K562 (cell line): ENCODE results near the gene SYMPK. TPM values are rescaled to one million over a fixed set of nuclear protein-coding genes. Genes with fewer than 3 reads are reported as not detected.

ENCODE experiments used
- ARNT ChIP-seq, 2 experiments: fragments of 450-650 bp; IDR thresholded peaks; 2 replicates each; pipeline ENCODE4 v1.6.1; 2016; ENCODE audit warnings: mild to moderate bottlenecking in 1 of 2
- BRD4 ChIP-seq: fragments of 200-600 bp; sonication (generic); IDR thresholded peaks from 2 replicates; pipeline ENCODE4 v1.6.1; 2017; ENCODE audit warnings: inconsistent platforms
- CUX1 ChIP-seq: fragments of 200-800 bp; sonication (Bioruptor generic); IDR thresholded peaks from 2 replicates; pipeline ENCODE4 v1.6.1; 2016; ENCODE audit warnings: missing genetic modification characterization, missing compliant biosample characterization
- HDAC1 ChIP-seq, 2 experiments: fragments of 450-650 bp; IDR thresholded peaks; 2 replicates each; pipeline ENCODE4 v1.6.1; 2016 to 2017; ENCODE audit warnings: inconsistent platforms in 1 of 2, mild to moderate bottlenecking in 1 of 2, moderate library complexity in 1 of 2
- KDM4B ChIP-seq, 2 experiments: fragments of 450-650 bp in 1 of 2; sonication (generic) in 1 of 2; IDR thresholded peaks; 2 replicates each; pipeline ENCODE4 v1.6.1; 2016 to 2017; ENCODE audit warnings: borderline replicate concordance in 2 of 2, antibody characterized with exemption in 1 of 2, low read depth in 1 of 2, mild to moderate bottlenecking in 1 of 2
- KLF16 ChIP-seq: IDR thresholded peaks from 2 replicates; pipeline ENCODE4 v1.6.1; 2016; ENCODE audit warnings: antibody characterized with exemption
- MEF2A ChIP-seq: IDR thresholded peaks from 2 replicates; pipeline ENCODE4 v1.6.1; 2011; ENCODE audit warnings: low read depth, mild to moderate bottlenecking, low read length, moderate library complexity; ENCODE audit not compliant: control insufficient read depth
- NFATC3 ChIP-seq: fragments of 450-650 bp; IDR thresholded peaks from 2 replicates; pipeline ENCODE4 v1.6.1; 2017; ENCODE audit warnings: mild to moderate bottlenecking
- PHF21A ChIP-seq: fragments of 450-650 bp; IDR thresholded peaks from 2 replicates; pipeline ENCODE4 v1.6.1; 2017; ENCODE audit warnings: low read depth, borderline replicate concordance
- POLR3G ChIP-seq: IDR thresholded peaks from 2 replicates; pipeline ENCODE4 v1.6.1; 2011; ENCODE audit not compliant: insufficient read length, insufficient replicate concordance; ENCODE audit errors: extremely low read depth
- RCOR1 ChIP-seq, 2 experiments: IDR thresholded peaks; 2 replicates each; pipeline ENCODE4 v1.6.1; 2012; ENCODE audit warnings: low read depth in 2 of 2, low read length in 2 of 2, borderline replicate concordance in 1 of 2, improper control_type of control experiment in 1 of 2
- SIX5 ChIP-seq, 2 experiments: IDR thresholded peaks; 2 replicates each; pipeline ENCODE4 v1.6.1; 2011; ENCODE audit warnings: low read length in 2 of 2, borderline replicate concordance in 1 of 2, low read depth in 1 of 2, mild to moderate bottlenecking in 1 of 2, moderate library complexity in 1 of 2; ENCODE audit not compliant: insufficient read depth in 1 of 2
- SMAD1 ChIP-seq: fragments of 150-350 bp; IDR thresholded peaks from 2 replicates; pipeline ENCODE4 v1.6.1; 2014; ENCODE audit warnings: low read length, low read depth; ENCODE audit not compliant: partially characterized antibody
- ZBTB7A ChIP-seq: IDR thresholded peaks from 2 replicates; pipeline ENCODE4 v1.6.1; 2011; ENCODE audit warnings: low read depth, mild to moderate bottlenecking, low read length, moderate library complexity, borderline replicate concordance; ENCODE audit not compliant: control insufficient read depth
- ZNF217 ChIP-seq: sonication (generic); formaldehyde crosslinking; IDR thresholded peaks from 2 replicates; pipeline ENCODE4 v1.8.0; 2022; ENCODE audit warnings: mild to moderate bottlenecking, missing genetic modification reagents
- ZNF23 ChIP-seq: fragments of 250-450 bp; sonication (Bioruptor Pico); IDR thresholded peaks from 2 replicates; pipeline ENCODE4 v1.4.0; 2020; ENCODE audit warnings: mild to moderate bottlenecking
- ZNF408 ChIP-seq: fragments of 250-450 bp; sonication (Bioruptor Pico); IDR thresholded peaks from 2 replicates; pipeline ENCODE4 v1.4.0; 2020; ENCODE audit warnings: low read depth, mild to moderate bottlenecking, moderate library complexity
- ZNF583 ChIP-seq: fragments of 250-450 bp; sonication (Bioruptor Pico); IDR thresholded peaks from 2 replicates; pipeline ENCODE4 v1.4.0; 2020
- polyA plus RNA-seq, 8 experiments: library from polyadenylated mRNA; depleted of rRNA in 4 of 8; stranded (reverse) in 5 of 8; unstranded in 3 of 8; fragments of >200 nt; fragmentation: Nextera tagmentation in 2 of 8; fragmentation: Illumina TruSeq in 1 of 8; extraction: Ambion mirVana in 2 of 8; extraction: Trizol in 1 of 8; gene quantifications; 2 replicates each; pipeline versions ENCODE4 v1.2.1 to v1.2.3, GENCODE V29; 2011 to 2014; ENCODE audit warnings: inconsistent platforms in 1 of 8, missing spikeins in 1 of 8
- total RNA-seq, 7 experiments: library from RNA; depleted of rRNA in 6 of 7; stranded (reverse); fragments of >200 nt in 6 of 7; fragmentation: Illumina TruSeq in 2 of 7; extraction: Trizol in 2 of 7; gene quantifications; 2 replicates each; pipeline versions ENCODE4 v1.2.1 to v1.2.3, GENCODE V29; 2011 to 2021; ENCODE audit warnings: low replicate concordance in 1 of 7
- TF ChIP-seq, protein P1 (sequence below): sonication (generic); formaldehyde crosslinking; IDR thresholded peaks from 2 replicates; pipeline ENCODE4 v1.8.1; 2023; ENCODE audit warnings: missing genetic modification reagents, mild to moderate bottlenecking, borderline replicate concordance

Gene SYMPK
- total and polyA plus RNA-seq, 9 of the 15 experiments (the other 6 are each of a cell fraction or from before 2014, with no cell fraction given): 0.73 to 95.5 (median 58.4) TPM

GRCh38 chr19:45767881-45768654 is 94.9 kb downstream of the SYMPK start (continued):
- TF ChIP-seq CUX1 (CRISPR knock-in tag) (no peak), POLR3G (no peak), NFATC3 (no peak), ZNF583 (CRISPR knock-in tag) (no peak), ZNF408 (no peak), KLF16 (no peak), HDAC1 (IDR thresholded peaks at IDR 0.05) (peak in 1 of 2 experiments; percentile 47; a peak in 1 of 4 replicates), ZNF23 (CRISPR knock-in tag) (no peak), BRD4 (no peak), ZBTB7A (no peak), MEF2A (no peak), SMAD1 (no peak), ZNF217 (CRISPR knock-in tag) (no peak), ARNT (IDR thresholded peaks at IDR 0.05) (no peak), RCOR1 (IDR thresholded peaks at IDR 0.05; ENCODE audit: borderline replicate concordance in 1 of 2, low read depth in 2 of 2, low read length in 2 of 2) (no peak), SIX5 (IDR thresholded peaks at IDR 0.05; ENCODE audit: borderline replicate concordance in 1 of 2, insufficient read depth in 1 of 2, low read depth in 1 of 2, low read length in 2 of 2) (no peak), PHF21A (no peak), KDM4B (IDR thresholded peaks at IDR 0.05; ENCODE audit: borderline replicate concordance in 2 of 2, low read depth in 1 of 2) (no peak)
- TF ChIP-seq, protein P1, sequence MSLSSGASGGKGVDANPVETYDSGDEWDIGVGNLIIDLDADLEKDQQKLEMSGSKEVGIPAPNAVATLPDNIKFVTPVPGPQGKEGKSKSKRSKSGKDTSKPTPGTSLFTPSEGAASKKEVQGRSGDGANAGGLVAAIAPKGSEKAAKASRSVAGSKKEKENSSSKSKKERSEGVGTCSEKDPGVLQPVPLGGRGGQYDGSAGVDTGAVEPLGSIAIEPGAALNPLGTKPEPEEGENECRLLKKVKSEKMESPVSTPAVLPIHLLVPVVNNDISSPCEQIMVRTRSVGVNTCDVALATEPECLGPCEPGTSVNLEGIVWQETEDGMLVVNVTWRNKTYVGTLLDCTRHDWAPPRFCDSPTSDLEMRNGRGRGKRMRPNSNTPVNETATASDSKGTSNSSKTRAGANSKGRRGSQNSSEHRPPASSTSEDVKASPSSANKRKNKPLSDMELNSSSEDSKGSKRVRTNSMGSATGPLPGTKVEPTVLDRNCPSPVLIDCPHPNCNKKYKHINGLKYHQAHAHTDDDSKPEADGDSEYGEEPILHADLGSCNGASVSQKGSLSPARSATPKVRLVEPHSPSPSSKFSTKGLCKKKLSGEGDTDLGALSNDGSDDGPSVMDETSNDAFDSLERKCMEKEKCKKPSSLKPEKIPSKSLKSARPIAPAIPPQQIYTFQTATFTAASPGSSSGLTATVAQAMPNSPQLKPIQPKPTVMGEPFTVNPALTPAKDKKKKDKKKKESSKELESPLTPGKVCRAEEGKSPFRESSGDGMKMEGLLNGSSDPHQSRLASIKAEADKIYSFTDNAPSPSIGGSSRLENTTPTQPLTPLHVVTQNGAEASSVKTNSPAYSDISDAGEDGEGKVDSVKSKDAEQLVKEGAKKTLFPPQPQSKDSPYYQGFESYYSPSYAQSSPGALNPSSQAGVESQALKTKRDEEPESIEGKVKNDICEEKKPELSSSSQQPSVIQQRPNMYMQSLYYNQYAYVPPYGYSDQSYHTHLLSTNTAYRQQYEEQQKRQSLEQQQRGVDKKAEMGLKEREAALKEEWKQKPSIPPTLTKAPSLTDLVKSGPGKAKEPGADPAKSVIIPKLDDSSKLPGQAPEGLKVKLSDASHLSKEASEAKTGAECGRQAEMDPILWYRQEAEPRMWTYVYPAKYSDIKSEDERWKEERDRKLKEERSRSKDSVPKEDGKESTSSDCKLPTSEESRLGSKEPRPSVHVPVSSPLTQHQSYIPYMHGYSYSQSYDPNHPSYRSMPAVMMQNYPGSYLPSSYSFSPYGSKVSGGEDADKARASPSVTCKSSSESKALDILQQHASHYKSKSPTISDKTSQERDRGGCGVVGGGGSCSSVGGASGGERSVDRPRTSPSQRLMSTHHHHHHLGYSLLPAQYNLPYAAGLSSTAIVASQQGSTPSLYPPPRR (CRISPR knock-in tag): no peak; the same call in 1 of the 2 replicates
